NCI-H2227 (cell line): Measurements from ENCODE around the gene ACTMAP.
"Not testable (repeated sequence)": the region's sequence is repeated elsewhere in the genome, so short reads cannot be mapped to it uniquely, and the experiment has no call there.

ENCODE experiments used
- DNase-seq: peaks from one replicate; lab custom pipeline; 2025; ENCODE audit not compliant: unreplicated experiment; lab: John Stamatoyannopoulos, UW

Gene ACTMAP

GRCh38 chr19:40744554-40745401 lies 5.5 kb downstream of the ACTMAP start:
- DNase-seq = no peak

GRCh38 chr19:40743926-40744325 lies 6.4 kb downstream of the ACTMAP start:
- no peak for DNase-seq

- DNase-seq = no peak
Measured at GRCh38 chr19:40742886-40743285, 7.4 kb downstream of the ACTMAP start.

GRCh38 chr19:40742477-40742876 lies 7.8 kb downstream of the ACTMAP start:
- DNase-seq = no peak

- no peak for DNase-seq
Measured at GRCh38 chr19:40741527-40742390, 8.5 kb downstream of the ACTMAP start.

- DNase-seq = peak; percentile 77
Measured at GRCh38 chr19:40740747-40741146, 9.5 kb downstream of the ACTMAP start.

GRCh38 chr19:40739871-40740703 lies 10.2 kb downstream of the ACTMAP start:
- no peak for DNase-seq

GRCh38 chr19:40739030-40739839 lies 11.0 kb downstream of the ACTMAP start:
- no peak for DNase-seq

GRCh38 chr19:40737102-40737644 lies 13.1 kb downstream of the ACTMAP start:
- DNase-seq = no peak

GRCh38 chr19:40736661-40737060 lies 13.6 kb downstream of the ACTMAP start:
- no peak for DNase-seq

GRCh38 chr19:40735013-40735771 lies 15.1 kb downstream of the ACTMAP start:
- no peak for DNase-seq

- DNase-seq = no peak
Measured at GRCh38 chr19:40733149-40733548, 17.1 kb downstream of the ACTMAP start.

GRCh38 chr19:40732304-40732703 lies 18.0 kb downstream of the ACTMAP start:
- DNase-seq = not testable (repeated sequence)

- DNase-seq = not testable (repeated sequence)
Measured at GRCh38 chr19:40730065-40730464, 20.2 kb downstream of the ACTMAP start.

- no peak for DNase-seq
Measured at GRCh38 chr19:40726279-40726678, 24.0 kb downstream of the ACTMAP start.

- DNase-seq = no peak
Measured at GRCh38 chr19:40724855-40725254, 25.4 kb downstream of the ACTMAP start.

- DNase-seq = no peak
Measured at GRCh38 chr19:40724315-40724714, 26.0 kb downstream of the ACTMAP start.

- no peak for DNase-seq
Measured at GRCh38 chr19:40723661-40724254, 26.5 kb downstream of the ACTMAP start.
